Suprapubic skin (tissue), 4 donors: ENCODE results near the gene FETUB.

Source experiments
- CTCF ChIP-seq, 2 donors: fragments of 200-600 bp in 1 of 2; fragments of 450-650 bp in 1 of 2; sonication (generic) in 1 of 2; IDR thresholded peaks; one replicate each; pipeline ENCODE4 v1.5.1; 2016 to 2019; ENCODE audit warnings: antibody characterized with exemption in 2 of 2, mild to moderate bottlenecking in 1 of 2, moderate library complexity in 1 of 2
- POLR2A ChIP-seq, 2 donors: fragments of 450-650 bp; IDR thresholded peaks; one replicate each; pipeline ENCODE4 v1.6.1; 2017; ENCODE audit warnings: antibody characterized with exemption in 2 of 2, mild to moderate bottlenecking in 2 of 2, moderate library complexity in 2 of 2
- POLR2AphosphoS5 ChIP-seq, 3 donors: sonication (generic); formaldehyde crosslinking; IDR thresholded peaks; one replicate each; pipeline ENCODE4 v1.6.1; 2017; ENCODE audit warnings: antibody characterized with exemption in 3 of 3

- TF ChIP-seq POLR2A (IDR thresholded peaks at IDR 0.05), result no peak
- no peak for TF ChIP-seq CTCF (IDR thresholded peaks at IDR 0.05)
- no peak for TF ChIP-seq POLR2AphosphoS5 (IDR thresholded peaks at IDR 0.05)
These were observed 6.7 kb upstream of the FETUB start for GRCh38 chr3:186633481-186633880.
